Fibroblast of lung (primary cell): ENCODE results near the gene SUCLG1. TPM values are rescaled to one million over a fixed set of nuclear protein-coding genes. Genes with fewer than 3 reads are reported as not detected.

Experiments
- DNase-seq, 2 donors: peaks; one replicate each; pipeline versions ENCODE4 v3.0.0 to v3.0.0-alpha.2; 2010; ENCODE audit warnings: low read depth in 2 of 2
- H2AFZ ChIP-seq: 2 replicates; pipeline ENCODE4 v1.5.1; 2012; ENCODE audit warnings: low read length, control low read depth, inconsistent platforms
- H3K27ac ChIP-seq: 2 replicates; pipeline ENCODE4 v1.5.1; 2011; ENCODE audit warnings: low read length, control low read depth; ENCODE audit not compliant: insufficient read depth
- H3K27me3 ChIP-seq: 2 replicates; pipeline ENCODE4 v1.5.1; 2011; ENCODE audit warnings: mild to moderate bottlenecking, low read length; ENCODE audit not compliant: control insufficient read depth, insufficient read depth
- H3K36me3 ChIP-seq: 2 replicates; pipeline ENCODE4 v1.5.1; 2011; ENCODE audit warnings: low read length; ENCODE audit not compliant: control insufficient read depth, insufficient read depth
- H3K4me1 ChIP-seq: 2 replicates; pipeline ENCODE4 v1.5.1; 2011; ENCODE audit warnings: low read length; ENCODE audit not compliant: control insufficient read depth, insufficient read depth; ENCODE audit errors: extremely low read depth
- H3K4me2 ChIP-seq: 2 replicates; pipeline ENCODE4 v1.5.1; 2011; ENCODE audit warnings: low read length, control low read depth; ENCODE audit not compliant: insufficient read depth; ENCODE audit errors: extremely low read depth
- H3K4me3 ChIP-seq, 4 experiments: fragments of 200-600 bp in 1 of 4; sonication (generic) in 1 of 4; replicated peaks in 1 of 4; 2 replicates each; pipeline ENCODE4 v1.5.1; 2011 to 2016; ENCODE audit warnings: low read length in 4 of 4, low read depth in 3 of 4, mild to moderate bottlenecking in 3 of 4, control low read depth in 2 of 4, inconsistent platforms in 1 of 4, mixed read lengths in 1 of 4; ENCODE audit not compliant: insufficient read depth in 1 of 4; ENCODE audit errors: control extremely low read depth in 1 of 4
- H3K79me2 ChIP-seq: 2 replicates; pipeline ENCODE4 v1.5.1; 2012; ENCODE audit warnings: mild to moderate bottlenecking, low read length, inconsistent platforms; ENCODE audit not compliant: control insufficient read depth, insufficient read depth
- H3K9ac ChIP-seq: 2 replicates; pipeline ENCODE4 v1.5.1; 2011; ENCODE audit warnings: mild to moderate bottlenecking, low read length, control low read depth; ENCODE audit not compliant: insufficient read depth
- H3K9me3 ChIP-seq: 2 replicates; pipeline ENCODE4 v1.5.1; 2012; ENCODE audit warnings: low read depth, low read length; ENCODE audit not compliant: control insufficient read depth, insufficient read depth
- H4K20me1 ChIP-seq: 2 replicates; pipeline ENCODE4 v1.5.1; 2011; ENCODE audit warnings: low read length; ENCODE audit not compliant: control insufficient read depth, insufficient read depth; ENCODE audit errors: extremely low read depth
- EZH2 ChIP-seq: IDR thresholded peaks from 2 replicates; pipeline ENCODE4 v1.5.1; 2012; ENCODE audit warnings: low read length, control low read depth, mild to moderate bottlenecking; ENCODE audit errors: missing control alignments
- polyA plus RNA-seq, 2 donors: library from polyadenylated mRNA; depleted of rRNA in 1 of 2; stranded (reverse) in 1 of 2; unstranded in 1 of 2; fragments of >200 nt; gene quantifications; 2 replicates each; pipeline ENCODE4 v1.2.1, GENCODE V29; 2011 to 2012; ENCODE audit warnings: missing spikeins in 1 of 2
- total RNA-seq: library from RNA; depleted of rRNA; stranded (reverse); fragments of >200 nt; gene quantifications from 2 replicates; pipeline ENCODE4 v1.2.1, GENCODE V29; 2014
- TF ChIP-seq, protein P1 (sequence below), 2 donors: IDR thresholded peaks in 1 of 2; conservative IDR thresholded peaks in 1 of 2; 1 replicate in 1 of 2; 2 replicates in 1 of 2; pipeline ENCODE4 v1.5.1; 2011 to 2012; ENCODE audit warnings: low read length in 2 of 2, control low read depth in 1 of 2, inconsistent platforms in 1 of 2, low read depth in 1 of 2, mild to moderate bottlenecking in 1 of 2

Gene SUCLG1
- total and polyA plus RNA-seq, 2 donors (not counting 1 experiment from before 2014, with no cell fraction given): 50.0 to 63.1 TPM

DNA sequence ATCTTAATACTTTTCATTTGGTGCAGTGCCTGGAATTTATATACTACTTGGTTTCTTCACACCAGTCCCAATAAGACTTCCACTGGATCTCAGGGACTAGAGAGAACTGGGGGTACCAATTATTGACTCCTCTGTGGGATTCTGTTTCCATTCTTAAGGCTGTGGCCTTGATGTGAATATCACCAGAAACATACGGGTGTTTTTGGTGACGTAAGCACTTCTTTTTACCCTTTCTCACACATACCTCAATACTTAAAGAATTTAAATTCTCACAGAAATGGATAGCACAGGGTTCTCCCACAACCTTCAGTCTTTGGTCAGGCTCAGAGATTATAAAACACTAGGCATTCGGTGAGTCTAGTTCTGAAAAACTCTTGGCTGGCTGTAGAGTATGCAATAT lies 84.1 kb downstream of the SUCLG1 start:
- H3K4me3 ChIP-seq: no peak overlapping the region
- TF ChIP-seq EZH2: no peak
- TF ChIP-seq, protein P1, sequence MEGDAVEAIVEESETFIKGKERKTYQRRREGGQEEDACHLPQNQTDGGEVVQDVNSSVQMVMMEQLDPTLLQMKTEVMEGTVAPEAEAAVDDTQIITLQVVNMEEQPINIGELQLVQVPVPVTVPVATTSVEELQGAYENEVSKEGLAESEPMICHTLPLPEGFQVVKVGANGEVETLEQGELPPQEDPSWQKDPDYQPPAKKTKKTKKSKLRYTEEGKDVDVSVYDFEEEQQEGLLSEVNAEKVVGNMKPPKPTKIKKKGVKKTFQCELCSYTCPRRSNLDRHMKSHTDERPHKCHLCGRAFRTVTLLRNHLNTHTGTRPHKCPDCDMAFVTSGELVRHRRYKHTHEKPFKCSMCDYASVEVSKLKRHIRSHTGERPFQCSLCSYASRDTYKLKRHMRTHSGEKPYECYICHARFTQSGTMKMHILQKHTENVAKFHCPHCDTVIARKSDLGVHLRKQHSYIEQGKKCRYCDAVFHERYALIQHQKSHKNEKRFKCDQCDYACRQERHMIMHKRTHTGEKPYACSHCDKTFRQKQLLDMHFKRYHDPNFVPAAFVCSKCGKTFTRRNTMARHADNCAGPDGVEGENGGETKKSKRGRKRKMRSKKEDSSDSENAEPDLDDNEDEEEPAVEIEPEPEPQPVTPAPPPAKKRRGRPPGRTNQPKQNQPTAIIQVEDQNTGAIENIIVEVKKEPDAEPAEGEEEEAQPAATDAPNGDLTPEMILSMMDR (conservative IDR thresholded peaks at IDR 0.05 in 1 of 2, IDR thresholded peaks at IDR 0.05 in 1 of 2; ENCODE audit: low read depth in 1 of 2, low read length in 2 of 2): no peak
- no peaks in the 10 kb centered on the region for H3K36me3 ChIP-seq
- no peaks in the 10 kb centered on the region for H4K20me1 ChIP-seq
- DNase-seq: no peak
- H3K4me2 ChIP-seq: no peak overlapping the region
- H3K79me2 ChIP-seq: no peaks in the 10 kb centered on the region
- H3K4me1 ChIP-seq: no peaks in the 10 kb centered on the region
- H3K9ac ChIP-seq: no peak overlapping the region
- H3K9me3 ChIP-seq: no peaks in the 10 kb centered on the region
- H3K27ac ChIP-seq: no peak overlapping the region
- H2AFZ ChIP-seq: no peak overlapping the region
- H3K27me3 ChIP-seq: no peaks in the 10 kb centered on the region

DNA sequence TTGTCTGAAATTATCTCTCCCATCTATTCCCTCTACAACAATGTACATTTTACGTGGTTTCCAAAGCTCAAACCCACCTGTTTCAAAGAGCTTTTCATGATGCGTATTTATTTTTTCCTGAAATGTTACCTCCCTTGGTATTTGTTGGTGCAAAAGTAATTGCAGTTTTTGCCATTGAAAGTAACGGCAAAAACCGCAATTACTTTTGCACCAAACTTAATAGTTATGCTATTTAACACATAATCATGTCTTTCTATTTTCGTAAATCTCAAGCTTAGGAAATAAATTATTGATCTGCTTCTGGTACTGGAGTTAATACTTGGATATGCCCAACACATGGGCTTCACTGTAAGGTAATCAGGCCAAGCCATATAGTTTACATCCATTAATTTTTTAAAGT lies 85.2 kb downstream of the SUCLG1 start:
- no peak overlapping the region for H3K27ac ChIP-seq

More for the DNA sequence above, 85.2 kb downstream of the SUCLG1 start:
- no peak overlapping the region for H3K9ac ChIP-seq
- no peaks in the 10 kb centered on the region for H4K20me1 ChIP-seq
- H3K79me2 ChIP-seq: no peaks in the 10 kb centered on the region
- H3K4me3 ChIP-seq: no peak overlapping the region
- TF ChIP-seq EZH2: no peak
- TF ChIP-seq, protein P1 (conservative IDR thresholded peaks at IDR 0.05 in 1 of 2, IDR thresholded peaks at IDR 0.05 in 1 of 2; ENCODE audit: low read depth in 1 of 2, low read length in 2 of 2): no peak
- H3K4me1 ChIP-seq: no peaks in the 10 kb centered on the region
- no peak overlapping the region for H2AFZ ChIP-seq
- H3K9me3 ChIP-seq: no peaks in the 10 kb centered on the region
- no peaks in the 10 kb centered on the region for H3K36me3 ChIP-seq
- no peaks in the 10 kb centered on the region for H3K27me3 ChIP-seq
- no peak for DNase-seq
- H3K4me2 ChIP-seq: no peak overlapping the region

Other genes with a start within 250 kb of the SUCLG1 start
- gene DNAH6, start 57.2 kb upstream of the SUCLG1 start, total RNA-seq: under 0.01 TPM in 2 replicates
- gene DNAH6, start 57.2 kb upstream of the SUCLG1 start, polyA plus RNA-seq: 0.01 TPM in 1 of 2 replicates, not detected in the other